A549 (cell line): ENCODE data around the gene AKIRIN1.

Source experiments
- CEBPB ChIP-seq, 2 experiments: fragments of >200 bp in 1 of 2; sonication (Bioruptor Twin) in 1 of 2; formaldehyde crosslinking in 1 of 2; IDR thresholded peaks; 2 replicates each; pipeline ENCODE4 v1.6.1; 2012 to 2016
- CTCF ChIP-seq: fragments of >200 bp; sonication (Bioruptor Twin); formaldehyde crosslinking; IDR thresholded peaks from 3 replicates; pipeline ENCODE4 v1.5.1; 2016
- EP300 ChIP-seq, 2 experiments: fragments of >200 bp; sonication (Bioruptor Twin); formaldehyde crosslinking; IDR thresholded peaks; 2 replicates in 1 of 2; 3 replicates in 1 of 2; pipeline ENCODE4 v1.6.1; 2016 to 2017
- FOXS1 ChIP-seq: fragments of 250-450 bp; sonication (Bioruptor Pico); IDR thresholded peaks from 2 replicates; pipeline ENCODE4 v1.5.0; 2020; ENCODE audit warnings: mild to moderate bottlenecking, moderate library complexity
- JUNB ChIP-seq: fragments of >200 bp; sonication (Bioruptor Twin); formaldehyde crosslinking; IDR thresholded peaks from 2 replicates; pipeline ENCODE4 v1.6.1; 2016
- MAX ChIP-seq: IDR thresholded peaks from 2 replicates; pipeline ENCODE4 v1.6.1; 2012
- POLR2A ChIP-seq: IDR thresholded peaks from 2 replicates; pipeline ENCODE4 v1.6.1; 2012; ENCODE audit warnings: mild to moderate bottlenecking, low read length
- POLR2AphosphoS2 ChIP-seq: conservative IDR thresholded peaks from 2 replicates; pipeline ENCODE4 v1.6.1; 2012; ENCODE audit warnings: low read length, improper control_type of control experiment, inconsistent platforms
- RAD21 ChIP-seq, 2 experiments: fragments of >200 bp in 1 of 2; sonication (Bioruptor Twin) in 1 of 2; formaldehyde crosslinking in 1 of 2; IDR thresholded peaks in 1 of 2; conservative IDR thresholded peaks in 1 of 2; 2 replicates in 1 of 2; 3 replicates in 1 of 2; pipeline ENCODE4 v1.6.1; 2012 to 2018; ENCODE audit warnings: inconsistent platforms in 1 of 2
- REST ChIP-seq: fragments of 200-600 bp; sonication (generic); IDR thresholded peaks from 2 replicates; pipeline ENCODE4 v1.6.1; 2016; ENCODE audit warnings: antibody characterized with exemption, mild to moderate bottlenecking, moderate library complexity
- RNF2 ChIP-seq: fragments of 200-600 bp; sonication (generic); IDR thresholded peaks from 2 replicates; pipeline ENCODE4 v1.6.1; 2016; ENCODE audit warnings: low read depth, mild to moderate bottlenecking, antibody characterized with exemption, moderate library complexity, borderline replicate concordance
- SMC3 ChIP-seq: fragments of >200 bp; sonication (Bioruptor Twin); formaldehyde crosslinking; IDR thresholded peaks from 3 replicates; pipeline ENCODE4 v1.6.1; 2018; ENCODE audit warnings: inconsistent platforms
- TP53 ChIP-seq: fragments of 250-450 bp; sonication (Bioruptor Pico); IDR thresholded peaks from 2 replicates; pipeline ENCODE4 v1.5.0; 2021; ENCODE audit warnings: mild to moderate bottlenecking, moderate library complexity

GRCh38 chr1:39006726-39007645, 15.9 kb downstream of the AKIRIN1 start:
- no peak for TF ChIP-seq EP300 (IDR thresholded peaks at IDR 0.05)
- no peak for TF ChIP-seq CTCF
- no peak for TF ChIP-seq RAD21 (conservative IDR thresholded peaks at IDR 0.05 in 1 of 2, IDR thresholded peaks at IDR 0.05 in 1 of 2)
- TF ChIP-seq MAX: no peak
- TF ChIP-seq POLR2A: no peak
- TF ChIP-seq JUNB: no peak
- no peak for TF ChIP-seq RNF2
- TF ChIP-seq CEBPB (IDR thresholded peaks at IDR 0.05): no peak
- no peak for TF ChIP-seq TP53 (CRISPR knock-in tag)
- TF ChIP-seq SMC3: no peak
- no peak; the same call in 1 of the 2 replicates for TF ChIP-seq POLR2AphosphoS2
- TF ChIP-seq REST: no peak
- no peak for TF ChIP-seq FOXS1 (CRISPR knock-in tag)
